GM13976 (cell line): ENCODE measurements around the gene CHCHD4.
"Not testable (repeated sequence)": the region's sequence is repeated elsewhere in the genome, so short reads cannot be mapped to it uniquely, and the experiment has no call there.

Experiments used
- DNase-seq: peaks from one replicate; pipeline ENCODE4 v3.0.0; 2012; ENCODE audit warnings: low spot score
- in situ Hi-C: fragments of 300-500 bp; cut with MboI; formaldehyde crosslinking; loops from one replicate; pipeline ENCODE4 v1.12.0; 2022; ENCODE audit warnings: low sequenced_read_pairs, mixed read lengths, inconsistent platforms; ENCODE audit not compliant: unreplicated experiment
- TF ChIP-seq, protein P1 (sequence below): IDR thresholded peaks from 2 replicates; pipeline ENCODE4 v1.5.1; 2012; ENCODE audit warnings: borderline replicate concordance, mild to moderate bottlenecking; ENCODE audit not compliant: insufficient read depth; ENCODE audit errors: extremely low read depth, missing control alignments, control extremely low read depth

The CHCHD4 gene

GRCh38 chr3:14118400-14119381 is 6.0 kb downstream of the CHCHD4 start:
- no peak for DNase-seq
- TF ChIP-seq, protein P1, sequence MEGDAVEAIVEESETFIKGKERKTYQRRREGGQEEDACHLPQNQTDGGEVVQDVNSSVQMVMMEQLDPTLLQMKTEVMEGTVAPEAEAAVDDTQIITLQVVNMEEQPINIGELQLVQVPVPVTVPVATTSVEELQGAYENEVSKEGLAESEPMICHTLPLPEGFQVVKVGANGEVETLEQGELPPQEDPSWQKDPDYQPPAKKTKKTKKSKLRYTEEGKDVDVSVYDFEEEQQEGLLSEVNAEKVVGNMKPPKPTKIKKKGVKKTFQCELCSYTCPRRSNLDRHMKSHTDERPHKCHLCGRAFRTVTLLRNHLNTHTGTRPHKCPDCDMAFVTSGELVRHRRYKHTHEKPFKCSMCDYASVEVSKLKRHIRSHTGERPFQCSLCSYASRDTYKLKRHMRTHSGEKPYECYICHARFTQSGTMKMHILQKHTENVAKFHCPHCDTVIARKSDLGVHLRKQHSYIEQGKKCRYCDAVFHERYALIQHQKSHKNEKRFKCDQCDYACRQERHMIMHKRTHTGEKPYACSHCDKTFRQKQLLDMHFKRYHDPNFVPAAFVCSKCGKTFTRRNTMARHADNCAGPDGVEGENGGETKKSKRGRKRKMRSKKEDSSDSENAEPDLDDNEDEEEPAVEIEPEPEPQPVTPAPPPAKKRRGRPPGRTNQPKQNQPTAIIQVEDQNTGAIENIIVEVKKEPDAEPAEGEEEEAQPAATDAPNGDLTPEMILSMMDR: no peak
- in situ Hi-C loops: no loop called here

DNA sequence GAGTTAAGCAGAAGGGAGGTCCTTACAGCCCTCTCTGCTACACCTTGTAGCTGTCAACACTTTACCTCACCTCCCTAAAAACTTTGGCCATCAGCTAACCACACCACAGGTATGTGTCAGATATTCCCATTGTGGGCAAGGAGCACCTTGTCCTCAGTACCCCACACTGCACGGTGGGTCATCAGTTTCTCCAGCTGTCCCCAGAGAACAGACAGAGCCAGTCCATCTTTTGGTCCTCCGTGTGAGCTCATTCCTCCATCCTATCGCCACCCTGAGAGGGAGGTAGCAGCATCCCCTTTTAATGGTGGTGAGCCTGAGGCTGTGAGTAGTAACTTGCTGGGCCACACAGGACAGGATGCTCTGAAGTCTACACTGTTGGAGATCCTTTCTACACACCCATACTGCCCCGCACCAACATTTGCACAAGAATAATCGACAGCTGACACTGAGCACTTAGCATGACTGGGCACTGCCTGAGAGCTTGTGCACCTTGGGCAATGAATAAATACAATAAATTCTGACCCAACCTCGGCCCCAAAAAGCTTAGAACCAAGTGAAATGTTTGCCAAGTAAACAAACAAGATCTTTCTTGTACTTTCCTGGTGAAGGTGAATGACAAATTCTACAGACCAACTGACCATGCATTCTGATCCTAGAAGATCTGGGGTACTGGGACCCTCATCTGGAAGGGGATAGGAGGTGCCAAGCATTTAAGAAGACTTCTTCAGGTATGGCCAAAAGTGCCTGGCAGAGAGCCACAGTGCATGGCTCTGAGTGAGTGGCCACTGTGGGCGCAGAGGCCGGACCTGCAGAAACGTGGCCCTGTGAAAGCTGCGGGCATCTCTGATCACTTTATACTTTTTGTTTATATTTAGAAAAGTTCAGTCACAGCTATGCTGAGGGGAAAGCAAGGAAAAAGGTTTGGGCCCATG is 6.9 kb downstream of the CHCHD4 start:
- no peak for DNase-seq
- TF ChIP-seq, protein P1: no peak
- in situ Hi-C loops: no loop called here

- no peak for DNase-seq
- TF ChIP-seq, protein P1: no peak
- in situ Hi-C loops: no loop called here
Measured at GRCh38 chr3:14113965-14114635, 10.6 kb downstream of the CHCHD4 start.

DNA sequence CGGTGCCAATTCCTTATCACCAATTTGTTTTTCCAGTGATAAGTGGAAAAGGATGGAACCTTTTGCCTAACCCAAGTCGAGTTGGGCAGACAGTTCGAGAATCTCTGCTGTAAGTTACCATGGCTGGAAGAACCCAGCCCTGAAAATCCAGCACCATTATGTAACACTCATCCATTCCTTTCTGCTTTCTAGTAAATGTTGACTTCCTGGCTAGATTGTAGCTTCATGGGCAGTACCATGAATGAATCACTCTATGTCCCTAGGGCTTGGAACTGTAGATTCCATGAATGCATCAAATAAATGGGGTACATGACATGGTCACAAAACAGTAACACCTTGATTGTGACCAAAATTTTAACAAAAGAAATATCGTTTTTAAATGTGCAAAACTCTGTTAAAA is 14.0 kb downstream of the CHCHD4 start:
- no peak for DNase-seq
- TF ChIP-seq, protein P1: no peak
- in situ Hi-C loops: no loop called here

GRCh38 chr3:14109821-14110220 is 14.8 kb downstream of the CHCHD4 start:
- in situ Hi-C loops: not testable (repeated sequence)

DNA sequence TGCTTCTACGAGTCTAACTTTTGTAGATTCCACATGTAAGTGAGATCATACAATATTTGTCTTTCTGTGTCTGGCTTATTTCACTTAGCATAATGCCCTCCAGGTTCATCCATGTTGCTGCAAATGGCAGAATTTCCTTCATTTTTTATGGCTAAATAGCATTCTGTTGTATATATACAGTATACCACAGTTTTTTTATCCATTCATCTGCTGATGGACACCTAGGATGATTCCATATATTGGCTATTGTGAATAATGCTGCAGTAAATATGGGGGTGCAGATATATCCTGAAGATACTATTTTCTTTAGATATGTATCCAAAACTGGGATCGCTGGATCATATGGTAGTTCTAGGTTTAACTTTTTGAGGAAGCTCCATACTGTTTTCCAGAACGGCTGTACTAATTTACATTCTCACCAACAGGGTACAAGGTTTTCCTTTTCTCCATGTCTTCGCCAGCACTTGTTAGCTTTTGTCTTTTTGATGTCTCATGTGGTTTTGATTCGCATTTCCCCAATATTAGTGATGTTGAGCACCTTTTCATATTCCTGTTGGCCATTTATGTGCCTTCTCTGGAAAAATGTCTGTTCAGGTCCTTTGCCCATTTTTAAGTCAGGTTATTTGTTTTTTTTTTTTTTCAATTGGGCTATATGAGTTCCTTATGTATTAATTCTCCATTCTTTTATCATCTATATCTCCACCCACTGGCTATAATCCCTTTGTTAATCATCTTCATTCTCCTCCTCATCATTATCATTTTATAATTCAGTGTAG is 26.9 kb downstream of the CHCHD4 start:
- no peak for DNase-seq
- TF ChIP-seq, protein P1: no peak
- in situ Hi-C loops: no loop called here

More at GRCh38 chr3:14109821-14110220, 14.8 kb downstream of the CHCHD4 start:
- not testable (repeated sequence) for DNase-seq
